ENCODE measurements around the gene FUS. TPM values are rescaled to one million over a fixed set of nuclear protein-coding genes. Genes with fewer than 3 reads are reported as not detected.
A peak's percentile ranks its signal among the peaks of the same experiment; 100 is the strongest.

FUS gene
- total and polyA plus RNA-seq, 2 of the 13 experiments (the other 11 are each of a cell fraction or from before 2014, with no cell fraction given): 68.1 to 168 TPM

GRCh38 chr16:31215287-31216162 lies 35.6 kb downstream of the FUS start (continued):
- TF ChIP-seq ZNF142 (CRISPR knock-in tag; IDR thresholded peaks at IDR 0.05) (0 out of 2 replicates have a peak, but pooled peaks have one; percentile 26), TGIF2 (CRISPR knock-in tag; IDR thresholded peaks at IDR 0.05) (no peak), ARID3A (IDR thresholded peaks at IDR 0.05; ENCODE audit: low read depth, low read length) (no peak), TAF1 (CRISPR knock-in tag; IDR thresholded peaks at IDR 0.05) (peak; percentile 38; the same call in 1 of the 2 replicates), PHF21A (CRISPR knock-in tag; IDR thresholded peaks at IDR 0.05) (peak; percentile 30; the same call in 1 of the 2 replicates), ZNF709 (CRISPR knock-in tag; IDR thresholded peaks at IDR 0.05) (peak; percentile 57; the same call in 1 of the 2 replicates), PRDM10 (CRISPR knock-in tag; IDR thresholded peaks at IDR 0.05; ENCODE audit: low read depth) (peak; percentile 83), ZNF598 (CRISPR knock-in tag; IDR thresholded peaks at IDR 0.05; ENCODE audit: borderline replicate concordance) (0 out of 2 replicates have a peak, but pooled peaks have one; percentile 27), HNRNPLL (IDR thresholded peaks at IDR 0.05; ENCODE audit: low read depth, low read length, poor library complexity, severe bottlenecking) (peak; percentile 35), ATF7-NPFF (CRISPR knock-in tag; IDR thresholded peaks at IDR 0.05; ENCODE audit: low read depth) (0 out of 2 replicates have a peak, but pooled peaks have one; percentile 64), PHF8 (CRISPR knock-in tag; IDR thresholded peaks at IDR 0.05) (peak; percentile 39; the same call in 1 of the 2 replicates), CERS6 (CRISPR knock-in tag; IDR thresholded peaks at IDR 0.05) (no peak), KDM5A (IDR thresholded peaks at IDR 0.05; ENCODE audit: borderline replicate concordance, low read length) (no peak), ZNF883 (CRISPR knock-in tag; IDR thresholded peaks at IDR 0.05; ENCODE audit: not compliant biosample characterization) (peak; percentile 72), STAG1 (CRISPR knock-in tag; IDR thresholded peaks at IDR 0.05) (no peak)

All from HepG2 (cell line).